Liver (tissue), 9 donors: ENCODE results near the gene MESD. TPM values are rescaled to one million over a fixed set of nuclear protein-coding genes. Genes with fewer than 3 reads are reported as not detected.

Experiments used
- DNase-seq: peaks from one replicate; pipeline ENCODE4 v3.0.0-alpha.2; 2017; ENCODE audit warnings: low spot score
- H3K27ac ChIP-seq, 2 donors: one replicate each; pipeline ENCODE4 v1.7.0; 2013; ENCODE audit warnings: inconsistent platforms in 2 of 2, low read length in 2 of 2, control low read depth in 1 of 2, low read depth in 1 of 2, mild to moderate bottlenecking in 1 of 2
- H3K27me3 ChIP-seq, 4 donors: one replicate each; pipeline versions ENCODE4 v1.6.1 to v1.7.0; 2013; ENCODE audit warnings: low read length in 3 of 4, inconsistent platforms in 1 of 4, mild to moderate bottlenecking in 1 of 4, moderate library complexity in 1 of 4; ENCODE audit not compliant: control insufficient read depth in 4 of 4, insufficient read depth in 4 of 4
- H3K36me3 ChIP-seq, 4 donors: one replicate each; pipeline versions ENCODE4 v1.6.1 to v1.7.0; 2013; ENCODE audit warnings: low read length in 3 of 4, mild to moderate bottlenecking in 3 of 4, low read depth in 1 of 4, moderate library complexity in 1 of 4; ENCODE audit not compliant: control insufficient read depth in 4 of 4, insufficient read depth in 3 of 4
- H3K4me1 ChIP-seq, 4 donors: one replicate each; pipeline versions ENCODE4 v1.6.1 to v1.7.0; 2013; ENCODE audit warnings: low read length in 3 of 4, mild to moderate bottlenecking in 3 of 4, moderate library complexity in 1 of 4; ENCODE audit not compliant: control insufficient read depth in 4 of 4, insufficient read depth in 4 of 4
- H3K4me3 ChIP-seq, 3 donors: one replicate each; pipeline versions ENCODE4 v1.6.1 to v1.7.0; 2013; ENCODE audit warnings: low read length in 3 of 3, control low read depth in 1 of 3, low read depth in 1 of 3, mild to moderate bottlenecking in 1 of 3
- H3K9ac ChIP-seq, 2 donors: one replicate each; pipeline ENCODE4 v1.7.0; 2013; ENCODE audit warnings: low read length in 2 of 2, mild to moderate bottlenecking in 2 of 2, moderate library complexity in 2 of 2, control low read depth in 1 of 2, low read depth in 1 of 2
- H3K9me3 ChIP-seq, 4 donors: one replicate each; pipeline versions ENCODE4 v1.6.1 to v1.7.0; 2013; ENCODE audit warnings: low read length in 3 of 4; ENCODE audit not compliant: control insufficient read depth in 4 of 4
- ATF3 ChIP-seq: IDR thresholded peaks from 2 replicates; pipeline ENCODE4 v1.6.1; 2016; ENCODE audit warnings: antibody characterized with exemption
- EGR1 ChIP-seq, 2 donors: IDR thresholded peaks; 2 replicates each; pipeline ENCODE4 v1.6.1; 2016 to 2018; ENCODE audit warnings: antibody characterized with exemption in 2 of 2, low read depth in 2 of 2
- FOXA1 ChIP-seq: IDR thresholded peaks from 2 replicates; pipeline ENCODE4 v1.6.1; 2016; ENCODE audit warnings: antibody characterized with exemption
- FOXA2 ChIP-seq: IDR thresholded peaks from 2 replicates; pipeline ENCODE4 v1.6.1; 2016; ENCODE audit warnings: antibody characterized with exemption
- GABPA ChIP-seq, 2 donors: IDR thresholded peaks in 1 of 2; conservative IDR thresholded peaks in 1 of 2; 2 replicates each; pipeline ENCODE4 v1.6.1; 2016; ENCODE audit warnings: antibody characterized with exemption in 2 of 2, mild to moderate bottlenecking in 1 of 2, moderate library complexity in 1 of 2
- HNF4A ChIP-seq, 2 donors: conservative IDR thresholded peaks; 2 replicates each; pipeline ENCODE4 v1.6.1; 2016; ENCODE audit warnings: antibody characterized with exemption in 2 of 2, mild to moderate bottlenecking in 2 of 2
- HNF4G ChIP-seq: IDR thresholded peaks from 2 replicates; pipeline ENCODE4 v1.6.1; 2016; ENCODE audit warnings: antibody characterized with exemption
- JUND ChIP-seq, 2 donors: IDR thresholded peaks; 2 replicates each; pipeline ENCODE4 v1.6.1; 2016; ENCODE audit warnings: antibody characterized with exemption in 2 of 2
- MAX ChIP-seq: IDR thresholded peaks from 2 replicates; pipeline ENCODE4 v1.6.1; 2016; ENCODE audit warnings: antibody characterized with exemption
- NR2F2 ChIP-seq: IDR thresholded peaks from 2 replicates; pipeline ENCODE4 v1.6.1; 2016; ENCODE audit warnings: antibody characterized with exemption
- RAD21 ChIP-seq, 2 donors: IDR thresholded peaks; 2 replicates each; pipeline ENCODE4 v1.6.1; 2016; ENCODE audit warnings: antibody characterized with exemption in 2 of 2, mild to moderate bottlenecking in 2 of 2
- RXRA ChIP-seq, 2 donors: IDR thresholded peaks; 2 replicates each; pipeline ENCODE4 v1.6.1; 2017 to 2018; ENCODE audit warnings: antibody characterized with exemption in 2 of 2, mild to moderate bottlenecking in 1 of 2
- TAF1 ChIP-seq: conservative IDR thresholded peaks from 2 replicates; pipeline ENCODE4 v1.6.1; 2016; ENCODE audit warnings: antibody characterized with exemption, mild to moderate bottlenecking
- YY1 ChIP-seq: IDR thresholded peaks from 2 replicates; pipeline ENCODE4 v1.6.1; 2016; ENCODE audit warnings: antibody characterized with exemption, mild to moderate bottlenecking
- ZBTB33 ChIP-seq: IDR thresholded peaks from 2 replicates; pipeline ENCODE4 v1.6.1; 2016; ENCODE audit warnings: antibody characterized with exemption
- WGBS: extraction: QIAGEN DNeasy Blood & Tissue Kit; methylation state at CpG from one replicate; pipeline ENCODE4 v1.1.7; 2013; 5-methylcytosine and 5-hydroxymethylcytosine counted together
- polyA plus RNA-seq, 2 donors: library from polyadenylated mRNA; stranded (reverse) in 1 of 2; unstranded in 1 of 2; fragments of 200-250 nt in 1 of 2; fragments of >200 nt in 1 of 2; fragmentation: Nextera tagmentation in 1 of 2; extraction: Ambion mirVana in 1 of 2; gene quantifications; one replicate each; pipeline versions ENCODE4 v1.2.1 to v1.2.3, GENCODE V29; 2013 to 2015
- total RNA-seq, 2 donors: library from RNA; depleted of rRNA; stranded (reverse); fragments of >200 nt; gene quantifications; one replicate each; pipeline ENCODE4 v1.2.3, GENCODE V29; 2014
- donor health status: healthy.
- donor health status: healthy.
- donor health status: healthy.
- donor health status: healthy.
- donor health status: healthy.

The MESD gene
- total and polyA plus RNA-seq, 4 donors, result 15.3 to 24.0 (median 17.0) TPM

GRCh38 chr15:80951941-80952340 is 37.7 kb downstream of the MESD start:
- Histone ChIP-seq H3K36me3 (peaks cover 3 to 59% (median 28%) of the 10 kb centered on the region in 4 donors), H3K4me1 (peaks cover 0 to 2% (median 0%) of the 10 kb centered on the region in 4 donors), H3K4me3 (no peak overlapping the region), H3K27me3 (no peaks in the 10 kb centered on the region), H3K9me3 (no peaks in the 10 kb centered on the region), H3K27ac (no peak overlapping the region), H3K9ac (no peak overlapping the region)
- TF ChIP-seq MAX, result no peak
- TF ChIP-seq EGR1 (IDR thresholded peaks at IDR 0.05; ENCODE audit: low read depth in 2 of 2), result no peak
- TF ChIP-seq NR2F2, result no peak
- TF ChIP-seq ATF3, result no peak
- no peak for TF ChIP-seq GABPA (IDR thresholded peaks at IDR 0.05 in 1 of 2, conservative IDR thresholded peaks at IDR 0.05 in 1 of 2)
- no peak for TF ChIP-seq FOXA2
- TF ChIP-seq ZBTB33, result no peak
- TF ChIP-seq FOXA1, result no peak
- 78% methylated on average over 5 of the region's 5 CpGs for WGBS
- DNase-seq, result no peak

GRCh38 chr15:80950291-80951078 is 39.1 kb downstream of the MESD start:
- H3K27ac ChIP-seq, result no peak overlapping the region
- H3K4me3 ChIP-seq, result no peak overlapping the region
- no peak overlapping the region for H3K9ac ChIP-seq
- no peak for DNase-seq
- 95% methylated on average over 8 of the region's 8 CpGs for WGBS
- H3K9me3 ChIP-seq, result no peaks in the 10 kb centered on the region
- H3K36me3 ChIP-seq, result peaks cover 3 to 72% (median 36%) of the 10 kb centered on the region in 4 donors
- H3K4me1 ChIP-seq, result peaks cover 0 to 2% (median 0%) of the 10 kb centered on the region in 4 donors
- no peaks in the 10 kb centered on the region for H3K27me3 ChIP-seq
- TF ChIP-seq TAF1, result no peak
- no peak for TF ChIP-seq FOXA1
- no peak for TF ChIP-seq ATF3
- no peak for TF ChIP-seq RXRA (IDR thresholded peaks at IDR 0.05)
- TF ChIP-seq NR2F2, result no peak
- no peak for TF ChIP-seq HNF4G
- no peak for TF ChIP-seq HNF4A (conservative IDR thresholded peaks at IDR 0.05)
- no peak for TF ChIP-seq EGR1 (IDR thresholded peaks at IDR 0.05; ENCODE audit: low read depth in 2 of 2)
- no peak for TF ChIP-seq JUND (IDR thresholded peaks at IDR 0.05)
- TF ChIP-seq RAD21 (IDR thresholded peaks at IDR 0.05), result no peak
- TF ChIP-seq ZBTB33, result no peak
- TF ChIP-seq GABPA (IDR thresholded peaks at IDR 0.05 in 1 of 2, conservative IDR thresholded peaks at IDR 0.05 in 1 of 2), result no peak
- TF ChIP-seq FOXA2, result no peak
- TF ChIP-seq MAX, result no peak
- TF ChIP-seq YY1, result no peak
